Endodermal cell (in vitro differentiated cells): ENCODE results near the gene ZNF280A. TPM values are rescaled to one million over a fixed set of nuclear protein-coding genes. Genes with fewer than 3 reads are reported as not detected.

Source experiments
- DNase-seq: peaks from one replicate; pipeline ENCODE4 v3.0.0-alpha.2; 2017
- H3K27ac ChIP-seq: 2 replicates; pipeline ENCODE4 v1.5.1; 2013; ENCODE audit warnings: mild to moderate bottlenecking, low read depth, low read length, moderate library complexity
- H3K27me3 ChIP-seq: 2 replicates; pipeline ENCODE4 v1.6.1; 2013; ENCODE audit warnings: mild to moderate bottlenecking, low read length, moderate library complexity; ENCODE audit not compliant: insufficient read depth, control insufficient read depth, poor library complexity, severe bottlenecking
- H3K36me3 ChIP-seq: 2 replicates; pipeline ENCODE4 v1.7.0; 2013; ENCODE audit warnings: mild to moderate bottlenecking, low read length, moderate library complexity; ENCODE audit not compliant: control insufficient read depth, insufficient read depth
- H3K4me1 ChIP-seq: one replicate; pipeline ENCODE4 v1.7.0; 2013; ENCODE audit warnings: low read length; ENCODE audit not compliant: control insufficient read depth, insufficient read depth
- H3K4me3 ChIP-seq: 2 replicates; pipeline ENCODE4 v1.5.1; 2013; ENCODE audit warnings: mild to moderate bottlenecking, low read length, moderate library complexity
- H3K9ac ChIP-seq: 2 replicates; pipeline ENCODE4 v1.6.1; 2013; ENCODE audit warnings: mild to moderate bottlenecking, low read length, moderate library complexity; ENCODE audit not compliant: poor library complexity, severe bottlenecking; ENCODE audit errors: extremely low read depth
- H3K9me3 ChIP-seq: 2 replicates; pipeline ENCODE4 v1.6.1; 2013; ENCODE audit warnings: mild to moderate bottlenecking, low read length, moderate library complexity; ENCODE audit not compliant: control insufficient read depth
- H3K27ac Mint-ChIP-seq: 2 replicates; pipeline ENCODE4 v1.8.0; 2020; ENCODE audit warnings: mixed read lengths
- H3K27me3 Mint-ChIP-seq: 2 replicates; pipeline ENCODE4 v1.8.0; 2021; ENCODE audit warnings: mild to moderate bottlenecking, mixed read lengths; ENCODE audit not compliant: insufficient read depth
- H3K36me3 Mint-ChIP-seq: 2 replicates; pipeline ENCODE4 v1.8.0; 2020; ENCODE audit warnings: low read depth, mixed read lengths
- H3K4me1 Mint-ChIP-seq: 2 replicates; pipeline ENCODE4 v1.8.0; 2020; ENCODE audit warnings: mixed read lengths
- H3K4me3 Mint-ChIP-seq: 2 replicates; pipeline ENCODE4 v1.8.0; 2020; ENCODE audit warnings: mild to moderate bottlenecking, moderate library complexity, mixed read lengths
- H3K9me3 Mint-ChIP-seq: 2 replicates; pipeline ENCODE4 v1.8.0; 2020; ENCODE audit warnings: mild to moderate bottlenecking, mixed read lengths
- CTCF ChIP-seq: fragments of 200-600 bp; sonication (generic); conservative IDR thresholded peaks from 2 replicates; pipeline ENCODE4 v1.5.0; 2021; ENCODE audit warnings: antibody characterized with exemption, mild to moderate bottlenecking
- WGBS, 2 experiments: methylation state at CpG; one replicate each; pipeline versions ENCODE4 v1.1.5 to v1.1.7; 2013; ENCODE audit warnings: missing lambda C conversion rate in 2 of 2, mixed read lengths in 1 of 2; ENCODE audit not compliant: insufficient coverage in 1 of 2, insufficient read length in 1 of 2; 5-methylcytosine and 5-hydroxymethylcytosine counted together
- total RNA-seq, 2 donors: library from RNA; stranded (reverse); fragmentation: NEBNext Ultra II Directional in 1 of 2; extraction: Animal tissue kit (Norgen Biotek cat#: 25700) in 1 of 2; gene quantifications; 2 replicates in 1 of 2; 3 replicates in 1 of 2; pipeline ENCODE4 v1.2.1, GENCODE V29; 2021

The ZNF280A gene
- total RNA-seq, 2 donors from 2014 or later = 0.55 to 2.1 TPM

GRCh38 chr22:22479999-22480532 lies 40.0 kb downstream of the ZNF280A start:
- H3K4me3 ChIP-seq = no peak overlapping the region
- Mint-ChIP-seq H3K9me3 (no peaks in the 10 kb centered on the region), H3K27ac (no peak overlapping the region), H3K27me3 (peaks cover 19% of the 10 kb centered on the region), H3K36me3 (peaks cover 8% of the 10 kb centered on the region), H3K4me3 (no peak overlapping the region), H3K4me1 (no peaks in the 10 kb centered on the region)
- no peaks in the 10 kb centered on the region for H3K4me1 ChIP-seq
- DNase-seq = no peak
- no peaks in the 10 kb centered on the region for H3K27me3 ChIP-seq
- peaks cover 7% of the 10 kb centered on the region for H3K36me3 ChIP-seq
- no peaks in the 10 kb centered on the region for H3K9me3 ChIP-seq
- TF ChIP-seq CTCF = no peak
- no peak overlapping the region for H3K27ac ChIP-seq
- 82 to 96% methylated on average over 4 to 5 of the region's 5 CpGs for WGBS, 2 experiments
- H3K9ac ChIP-seq = no peak overlapping the region

GRCh38 chr22:22479116-22479515 lies 41.0 kb downstream of the ZNF280A start:
- no peak for DNase-seq
- Mint-ChIP-seq H3K27me3 (peaks cover 22% of the 10 kb centered on the region), H3K36me3 (peaks cover 3% of the 10 kb centered on the region), H3K4me3 (no peak overlapping the region), H3K4me1 (peaks cover 5% of the 10 kb centered on the region), H3K9me3 (no peaks in the 10 kb centered on the region), H3K27ac (no peak overlapping the region)
- Histone ChIP-seq H3K4me1 (no peaks in the 10 kb centered on the region), H3K27me3 (no peaks in the 10 kb centered on the region), H3K36me3 (no peaks in the 10 kb centered on the region), H3K27ac (no peak overlapping the region), H3K4me3 (no peak overlapping the region), H3K9me3 (no peaks in the 10 kb centered on the region), H3K9ac (no peak overlapping the region)
- no peak for TF ChIP-seq CTCF
- 94 to 100% methylated on average over 2 of the region's 2 CpGs for WGBS, 2 experiments

GRCh38 chr22:22478470-22478869 lies 41.6 kb downstream of the ZNF280A start:
- Histone ChIP-seq H3K4me1 (no peaks in the 10 kb centered on the region), H3K36me3 (no peaks in the 10 kb centered on the region), H3K9me3 (no peaks in the 10 kb centered on the region), H3K9ac (no peak overlapping the region), H3K27ac (no peak overlapping the region), H3K27me3 (no peaks in the 10 kb centered on the region), H3K4me3 (no peak overlapping the region)
- Mint-ChIP-seq H3K27me3 (peaks cover 23% of the 10 kb centered on the region), H3K36me3 (no peaks in the 10 kb centered on the region), H3K9me3 (no peaks in the 10 kb centered on the region), H3K4me1 (peaks cover 5% of the 10 kb centered on the region), H3K4me3 (no peak overlapping the region), H3K27ac (no peak overlapping the region)
- DNase-seq = no peak
- no peak for TF ChIP-seq CTCF
